Coronary artery (tissue), 2 donors: Measurements from ENCODE around the gene PTPRM.

Experiments used
- DNase-seq: peaks from one replicate; pipeline ENCODE4 v3.0.0-alpha.2; 2017; ENCODE audit warnings: low spot score
- H3K27ac ChIP-seq, 2 donors: fragments of 200-600 bp; sonication (generic); one replicate each; pipeline ENCODE4 v1.5.1; 2016 to 2019
- H3K4me3 ChIP-seq: fragments of 200-600 bp; sonication (generic); 2 replicates; pipeline ENCODE4 v1.5.1; 2016; ENCODE audit warnings: mild to moderate bottlenecking, moderate library complexity
- TF ChIP-seq, protein P1 (sequence below): fragments of 200-600 bp; sonication (generic); IDR thresholded peaks from one replicate; pipeline ENCODE4 v1.5.1; 2019; ENCODE audit warnings: antibody characterized with exemption

The PTPRM gene

DNA sequence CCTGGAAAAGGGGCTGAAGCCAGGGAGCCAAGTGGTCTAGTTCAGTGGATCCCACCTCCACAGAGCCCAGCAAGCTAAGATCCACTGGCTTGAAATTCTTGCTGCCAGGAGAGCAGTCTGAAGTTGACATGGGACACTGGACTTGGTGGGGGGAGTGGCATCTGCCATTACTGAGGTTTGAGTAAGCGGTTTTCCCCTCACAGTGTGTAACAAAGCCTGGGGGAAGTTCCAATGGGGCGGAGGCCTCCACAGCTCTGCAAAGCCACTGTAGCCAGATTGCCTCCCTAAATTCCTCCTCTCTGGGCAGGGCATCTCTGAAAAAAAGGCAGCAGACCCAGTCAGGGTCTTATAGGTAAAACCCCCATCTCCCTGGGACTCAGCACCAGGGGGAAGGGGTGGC is 144.4 kb downstream of the PTPRM start:
- TF ChIP-seq, protein P1, sequence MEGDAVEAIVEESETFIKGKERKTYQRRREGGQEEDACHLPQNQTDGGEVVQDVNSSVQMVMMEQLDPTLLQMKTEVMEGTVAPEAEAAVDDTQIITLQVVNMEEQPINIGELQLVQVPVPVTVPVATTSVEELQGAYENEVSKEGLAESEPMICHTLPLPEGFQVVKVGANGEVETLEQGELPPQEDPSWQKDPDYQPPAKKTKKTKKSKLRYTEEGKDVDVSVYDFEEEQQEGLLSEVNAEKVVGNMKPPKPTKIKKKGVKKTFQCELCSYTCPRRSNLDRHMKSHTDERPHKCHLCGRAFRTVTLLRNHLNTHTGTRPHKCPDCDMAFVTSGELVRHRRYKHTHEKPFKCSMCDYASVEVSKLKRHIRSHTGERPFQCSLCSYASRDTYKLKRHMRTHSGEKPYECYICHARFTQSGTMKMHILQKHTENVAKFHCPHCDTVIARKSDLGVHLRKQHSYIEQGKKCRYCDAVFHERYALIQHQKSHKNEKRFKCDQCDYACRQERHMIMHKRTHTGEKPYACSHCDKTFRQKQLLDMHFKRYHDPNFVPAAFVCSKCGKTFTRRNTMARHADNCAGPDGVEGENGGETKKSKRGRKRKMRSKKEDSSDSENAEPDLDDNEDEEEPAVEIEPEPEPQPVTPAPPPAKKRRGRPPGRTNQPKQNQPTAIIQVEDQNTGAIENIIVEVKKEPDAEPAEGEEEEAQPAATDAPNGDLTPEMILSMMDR = no peak
- no peak overlapping the region for H3K27ac ChIP-seq
- DNase-seq = no peak
- H3K4me3 ChIP-seq = no peak overlapping the region

DNA sequence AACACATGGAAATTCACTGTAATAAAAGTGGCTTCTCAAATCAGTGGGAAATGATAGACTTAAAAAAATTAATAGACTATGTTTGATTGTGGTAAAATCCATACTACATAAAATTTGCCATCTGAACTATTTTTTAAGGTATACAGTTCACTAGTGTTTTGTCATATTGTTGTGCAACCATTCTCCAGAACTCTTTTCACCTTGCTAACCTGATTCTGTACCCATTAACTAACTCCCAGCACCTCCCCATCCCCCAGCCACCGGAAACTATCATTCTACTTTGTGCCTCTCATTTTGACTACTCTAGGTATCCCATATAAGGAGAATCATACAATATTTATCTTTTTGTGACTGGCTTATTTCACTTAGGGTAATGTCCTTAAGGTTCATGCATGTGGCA is 153.3 kb downstream of the PTPRM start:
- H3K27ac ChIP-seq = no peak overlapping the region
- no peak for DNase-seq
- no peak overlapping the region for H3K4me3 ChIP-seq
- TF ChIP-seq, protein P1 = no peak

DNA sequence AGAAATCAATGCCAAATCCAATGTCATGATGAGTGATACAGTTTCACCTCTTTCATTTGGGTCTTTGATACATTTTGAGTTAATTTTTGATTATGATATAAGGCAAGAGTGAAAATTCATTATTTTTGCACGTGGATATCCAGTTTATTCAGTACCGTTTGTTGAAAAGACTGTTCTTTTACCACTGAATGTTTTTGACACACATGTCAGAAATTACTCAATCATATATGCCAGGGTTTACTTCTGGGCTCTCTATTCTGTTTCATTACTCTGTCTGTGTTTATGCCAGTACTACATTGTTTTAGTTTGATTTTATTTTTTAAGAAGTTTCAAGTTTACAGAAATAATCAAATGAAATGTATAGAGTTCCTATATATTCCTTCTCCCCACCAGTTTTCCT is 154.4 kb downstream of the PTPRM start:
- Histone ChIP-seq H3K4me3 (no peak overlapping the region), H3K27ac (no peak overlapping the region)
- TF ChIP-seq, protein P1 = no peak
- DNase-seq = no peak

DNA sequence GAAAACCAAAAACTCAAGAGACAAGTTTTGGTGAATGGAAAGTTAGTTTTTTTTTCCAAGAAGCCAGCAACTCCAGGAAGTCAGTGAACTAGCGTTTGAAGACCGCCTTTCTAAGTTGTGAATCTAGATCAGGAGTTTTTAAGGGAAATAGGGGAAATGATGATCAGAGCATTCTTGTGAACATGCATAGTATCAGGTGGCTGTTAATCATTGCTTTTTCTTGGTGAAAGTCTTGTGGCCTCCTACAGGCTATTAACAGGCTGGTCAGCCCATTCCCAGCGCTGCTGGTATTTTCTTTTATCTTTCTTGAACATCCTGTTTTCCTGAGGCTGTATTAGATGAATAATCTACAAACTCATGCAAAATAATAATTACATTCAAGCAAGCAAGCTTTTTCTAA is 155.8 kb downstream of the PTPRM start:
- DNase-seq = no peak
- TF ChIP-seq, protein P1 = no peak
- Histone ChIP-seq H3K27ac (no peak overlapping the region), H3K4me3 (no peak overlapping the region)

DNA sequence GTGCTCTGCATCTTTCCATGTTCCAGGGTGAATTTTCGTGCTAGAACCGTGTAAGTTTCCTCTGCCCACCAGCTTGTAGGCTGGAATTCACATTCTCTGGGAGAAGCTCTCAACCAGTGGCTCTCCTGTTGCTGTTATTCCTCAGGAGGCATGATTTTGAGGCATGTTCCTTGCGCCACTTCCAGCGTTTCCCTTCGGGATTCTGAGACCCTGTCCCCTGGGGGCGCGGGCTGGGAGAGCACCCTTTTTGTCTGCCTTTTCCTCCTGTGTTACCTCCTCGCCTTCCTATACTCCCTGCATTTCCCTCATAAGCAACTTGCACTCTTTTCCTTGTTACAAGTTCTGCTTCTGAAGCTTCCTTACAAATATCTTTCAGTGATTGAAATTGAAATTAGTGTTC is 156.4 kb downstream of the PTPRM start:
- Histone ChIP-seq H3K27ac (no peak overlapping the region), H3K4me3 (no peak overlapping the region)
- DNase-seq = no peak
- TF ChIP-seq, protein P1 = no peak

DNA sequence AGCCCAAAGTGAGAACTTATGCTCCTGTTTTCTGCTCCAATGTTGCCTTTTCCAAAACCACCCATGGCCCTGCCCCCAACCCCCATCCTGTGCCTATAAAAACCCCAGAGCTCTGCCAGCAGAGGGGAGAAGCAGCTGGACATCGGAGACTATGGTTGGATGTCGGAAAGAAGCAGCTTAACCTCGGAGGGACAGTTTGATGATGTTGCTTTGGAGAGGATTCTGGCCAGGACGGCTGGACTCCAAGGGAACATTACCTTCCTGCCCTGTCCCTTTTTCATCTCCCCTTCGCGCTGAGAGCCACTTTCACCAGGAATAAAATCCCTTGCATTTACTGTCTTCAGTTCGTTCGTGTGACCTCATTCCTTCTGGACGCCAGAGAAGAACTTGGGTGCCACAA is 158.4 kb downstream of the PTPRM start:
- no peak overlapping the region for H3K27ac ChIP-seq
- DNase-seq = no peak
- H3K4me3 ChIP-seq = no peak overlapping the region
- TF ChIP-seq, protein P1 = no peak

DNA sequence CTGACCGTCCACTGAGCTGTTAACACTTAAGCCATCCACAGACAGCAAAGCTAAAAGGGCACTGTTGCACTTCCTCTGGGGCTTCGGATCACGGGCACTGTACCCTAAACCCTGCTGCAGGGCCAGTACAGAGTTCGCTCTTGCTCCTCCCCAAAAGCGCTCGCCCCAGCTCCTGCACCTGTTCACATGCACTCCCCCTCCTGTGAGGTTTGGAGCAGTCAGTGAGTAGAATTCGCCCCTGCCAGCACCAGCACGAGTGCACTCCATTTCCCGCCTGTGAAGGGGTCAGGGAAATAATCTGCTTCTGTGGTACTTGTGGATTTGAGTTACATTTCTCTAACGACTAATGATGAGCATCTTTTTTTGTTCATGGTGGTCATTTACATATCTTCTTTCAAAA is 158.8 kb downstream of the PTPRM start:
- Histone ChIP-seq H3K4me3 (no peak overlapping the region), H3K27ac (no peak overlapping the region)
- TF ChIP-seq, protein P1 = no peak
- no peak for DNase-seq
